Raji (cell line): ENCODE results near the gene OR10Z1.

ENCODE experiments used
- POLR2A ChIP-seq: IDR thresholded peaks from 2 replicates; pipeline ENCODE4 v1.6.1; 2011; ENCODE audit warnings: low read depth, low read length, control low read depth; ENCODE audit not compliant: insufficient read depth

Gene OR10Z1

DNA sequence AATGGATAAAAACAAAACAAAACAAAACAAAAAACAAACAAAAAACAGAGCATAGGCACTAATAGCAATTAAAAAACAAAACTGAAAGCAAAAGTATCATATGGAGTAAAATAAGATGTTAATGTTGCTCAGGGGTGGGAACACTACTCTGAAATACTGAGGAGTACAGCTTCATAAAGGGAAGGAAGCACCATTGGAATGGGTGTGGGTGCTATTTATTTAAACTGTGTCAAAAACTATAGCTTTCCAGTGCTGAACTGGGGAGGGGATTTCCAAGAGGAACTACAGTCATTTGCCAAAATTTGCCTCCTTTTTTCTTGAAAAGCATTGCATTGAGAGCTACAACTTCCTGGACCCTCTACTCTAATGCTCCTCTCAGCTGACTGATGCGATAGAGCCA is 41.4 kb downstream of the OR10Z1 start:
- no peak for TF ChIP-seq POLR2A

DNA sequence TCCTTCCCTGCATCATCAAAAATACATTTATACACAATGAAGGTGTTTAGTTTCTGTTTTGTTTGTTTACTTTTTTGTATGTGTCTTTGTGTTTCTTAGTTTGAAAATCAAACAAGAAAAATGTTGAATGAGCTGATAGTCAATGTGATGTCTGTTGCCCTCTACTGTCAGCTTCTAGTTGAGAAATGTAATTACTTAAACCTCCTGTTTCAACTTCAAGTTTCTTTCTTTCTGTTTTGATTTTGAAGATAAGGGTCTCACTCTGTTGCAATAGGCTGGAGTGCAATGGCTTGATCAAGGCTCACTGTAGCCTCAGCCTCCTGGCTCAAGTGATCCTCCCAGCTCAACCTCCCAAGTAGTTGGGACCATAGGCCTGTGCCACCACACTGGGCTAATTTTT is 44.0 kb downstream of the OR10Z1 start:
- TF ChIP-seq POLR2A: no peak

DNA sequence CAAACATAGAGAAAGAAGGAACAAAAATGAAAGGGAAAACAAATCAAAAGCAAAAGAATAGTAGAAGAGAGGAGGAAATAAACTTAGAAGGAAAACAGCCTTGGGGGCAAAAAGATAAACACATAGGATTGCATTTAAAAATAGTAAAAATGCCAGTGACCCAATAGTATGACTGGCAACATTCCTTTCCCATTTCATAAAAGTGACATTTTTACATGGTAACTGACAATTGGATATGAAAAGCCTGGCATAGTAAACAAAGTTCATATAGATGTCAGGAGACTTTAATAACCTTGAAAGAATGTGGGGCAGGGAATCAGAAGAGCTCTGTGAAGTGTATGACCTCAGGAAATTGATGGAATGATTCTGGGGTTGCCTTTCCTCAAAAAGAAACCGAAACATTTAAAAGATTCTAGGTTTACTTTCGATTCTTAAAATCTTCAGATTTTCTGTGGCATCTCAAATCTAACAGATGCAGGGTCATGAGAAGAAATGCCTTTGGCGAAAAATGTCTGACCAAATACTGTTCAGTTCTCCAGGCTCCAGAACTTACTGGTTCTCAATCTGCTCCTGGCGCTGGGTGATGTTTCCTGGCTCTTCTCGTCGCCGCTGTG is 47.8 kb downstream of the OR10Z1 start:
- TF ChIP-seq POLR2A: no peak

DNA sequence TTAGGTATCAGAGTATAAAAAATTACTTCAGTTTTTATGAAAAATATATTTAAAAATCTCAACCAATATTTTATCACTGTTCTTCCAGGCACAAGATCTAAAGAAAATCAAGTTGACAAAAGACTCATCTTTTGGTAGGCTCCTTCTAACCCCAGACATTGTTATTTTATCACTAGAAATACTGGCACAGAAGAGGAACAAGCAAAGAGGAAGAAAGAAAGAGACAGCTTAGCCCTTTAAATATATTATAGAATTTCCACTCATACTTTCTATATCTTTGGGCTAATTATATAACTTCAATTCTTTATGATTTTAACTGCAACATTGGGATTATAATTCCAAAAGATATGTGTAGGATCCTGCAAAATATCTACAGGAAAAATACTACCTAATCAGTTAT is 49.0 kb downstream of the OR10Z1 start:
- no peak for TF ChIP-seq POLR2A

DNA sequence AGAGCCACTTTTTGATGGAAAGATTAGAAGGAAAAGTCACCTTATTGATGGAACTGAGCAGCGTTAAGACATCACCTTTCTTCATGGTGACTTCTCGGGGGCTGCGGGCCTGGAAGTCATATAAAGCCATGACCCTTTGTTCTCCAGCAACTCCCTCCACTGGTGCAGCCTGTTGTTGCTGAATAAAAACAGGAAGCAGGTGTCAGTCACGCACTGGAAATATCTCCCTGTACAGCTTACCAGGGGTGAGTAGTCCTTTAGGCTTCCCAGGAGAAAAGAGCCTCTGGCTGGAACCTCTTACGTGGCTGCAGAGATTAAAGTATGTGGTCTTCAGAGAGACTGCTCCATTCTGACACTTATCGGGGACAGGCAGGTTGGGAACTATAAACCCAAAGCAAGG is 49.5 kb downstream of the OR10Z1 start:
- no peak for TF ChIP-seq POLR2A
